ENCODE data around the gene ZDHHC19.

GRCh38 chr3:196175722-196176121 lies 35.5 kb downstream of the ZDHHC19 start:
- TF ChIP-seq CTCF (conservative IDR thresholded peaks at IDR 0.05 in 1 of 2, IDR thresholded peaks at IDR 0.05 in 1 of 2; ENCODE audit: low read depth in 1 of 2, low read length in 2 of 2): no peak
- no peak for TF ChIP-seq EZH2 (IDR thresholded peaks at IDR 0.05; ENCODE audit: low read length, missing control alignments)
